IMR-90 (cell line): ENCODE results near the gene TRIM13. TPM values are rescaled to one million over a fixed set of nuclear protein-coding genes. Genes with fewer than 3 reads are reported as not detected.

ENCODE experiments used
- ATAC-seq: fragments of 200-7000 bp; cut with Tn5 transposase; 2 replicates; pipeline ENCODE4 v1.9.1; 2020; ENCODE audit warnings: low read depth, mild to moderate bottlenecking, moderate library complexity
- BruUV-seq: library from RNA; stranded (reverse); fragments of 400-500 nt; replicated peaks from 2 replicates; lab custom pipeline; 2021; lab: Mats Ljungman, UMichigan
- CTCF ChIA-PET: fragments of 300-600 bp; formaldehyde crosslinking; extraction: SDS; loops from one replicate; lab custom pipeline; 2021; ENCODE audit warnings: antibody characterized with exemption; lab: Yijun Ruan, JAX
- POLR2A ChIA-PET: fragments of 300-600 bp; sonication (Branson Sonifier 250); formaldehyde crosslinking; loops from one replicate; lab custom pipeline; 2022; ENCODE audit warnings: antibody characterized with exemption; ENCODE audit not compliant: unreplicated experiment; lab: Charles Lee
- DNase-seq: peaks from one replicate; pipeline ENCODE4 v3.0.0; 2013
- H2AFZ ChIP-seq: replicated peaks from 2 replicates; pipeline ENCODE3; 2013; ENCODE audit warnings: low read length, mild to moderate bottlenecking; ENCODE audit not compliant: poor library complexity
- H2AK5ac ChIP-seq: 2 replicates; pipeline ENCODE4 v1.6.1; 2013; ENCODE audit warnings: low read depth, low read length, inconsistent platforms
- H2AK9ac ChIP-seq: replicated peaks from 2 replicates; pipeline ENCODE3; 2013; ENCODE audit warnings: mild to moderate bottlenecking, low read depth, low read length, moderate library complexity; ENCODE audit not compliant: poor library complexity
- H2BK120ac ChIP-seq: 2 replicates; pipeline ENCODE4 v1.6.1; 2013; ENCODE audit warnings: low read depth, low read length, inconsistent platforms
- H2BK15ac ChIP-seq: 3 replicates; pipeline ENCODE4 v1.6.1; 2013; ENCODE audit warnings: low read depth, low read length, inconsistent platforms
- H2BK20ac ChIP-seq: 2 replicates; pipeline ENCODE4 v1.6.1; 2013; ENCODE audit warnings: low read depth, mild to moderate bottlenecking, inconsistent platforms, low read length, moderate library complexity
- H2BK5ac ChIP-seq: 2 replicates; pipeline ENCODE4 v1.6.1; 2013; ENCODE audit warnings: mild to moderate bottlenecking, low read depth, low read length, inconsistent platforms; ENCODE audit not compliant: poor library complexity, severe bottlenecking
- H3K14ac ChIP-seq: replicated peaks from 2 replicates; pipeline ENCODE4 v1.6.1; 2013; ENCODE audit warnings: low read depth, low read length, inconsistent platforms
- H3K18ac ChIP-seq: 2 replicates; pipeline ENCODE4 v1.6.1; 2013; ENCODE audit warnings: low read depth, low read length, control low read depth
- H3K23ac ChIP-seq: 2 replicates; pipeline ENCODE4 v1.6.1; 2013; ENCODE audit warnings: low read depth, low read length, inconsistent platforms
- H3K27ac ChIP-seq: 2 replicates; pipeline ENCODE4 v1.5.1; 2013; ENCODE audit warnings: mild to moderate bottlenecking, control low read depth, low read length; ENCODE audit not compliant: insufficient read depth
- H3K27me3 ChIP-seq: 2 replicates; pipeline ENCODE4 v1.6.1; 2013; ENCODE audit warnings: low read length; ENCODE audit not compliant: control insufficient read depth, insufficient read depth
- H3K36me3 ChIP-seq: 2 replicates; pipeline ENCODE4 v1.6.1; 2013; ENCODE audit warnings: low read length, mixed read lengths; ENCODE audit not compliant: control insufficient read depth, insufficient read depth
- H3K4ac ChIP-seq: 2 replicates; pipeline ENCODE4 v1.6.1; 2013; ENCODE audit warnings: low read depth, low read length, inconsistent platforms
- H3K4me1 ChIP-seq: 2 replicates; pipeline ENCODE4 v1.6.1; 2013; ENCODE audit warnings: low read length, mixed read lengths; ENCODE audit not compliant: control insufficient read depth, insufficient read depth
- H3K4me2 ChIP-seq: 2 replicates; pipeline ENCODE4 v1.6.1; 2013; ENCODE audit warnings: low read depth, mild to moderate bottlenecking, control low read depth, low read length, moderate library complexity
- H3K4me3 ChIP-seq: 2 replicates; pipeline ENCODE4 v1.5.1; 2013; ENCODE audit warnings: low read depth, mild to moderate bottlenecking, control low read depth, low read length, moderate library complexity; ENCODE audit not compliant: insufficient read depth
- H3K56ac ChIP-seq: 2 replicates; pipeline ENCODE4 v1.6.1; 2013; ENCODE audit warnings: low read length, inconsistent platforms; ENCODE audit not compliant: insufficient read depth; ENCODE audit errors: extremely low read depth
- H3K79me1 ChIP-seq, 2 experiments: 2 replicates each; pipeline ENCODE4 v1.6.1; 2013; ENCODE audit warnings: low read length in 2 of 2, inconsistent platforms in 1 of 2, low read depth in 1 of 2
- H3K9ac ChIP-seq: 2 replicates; pipeline ENCODE4 v1.6.1; 2013; ENCODE audit warnings: low read depth, low read length, control low read depth
- H3K9me1 ChIP-seq: 2 replicates; pipeline ENCODE4 v1.6.1; 2013; ENCODE audit warnings: low read length, inconsistent platforms; ENCODE audit not compliant: insufficient read depth
- H3K9me3 ChIP-seq: 2 replicates; pipeline ENCODE4 v1.6.1; 2013; ENCODE audit warnings: low read length; ENCODE audit not compliant: control insufficient read depth, insufficient read depth
- H4K20me1 ChIP-seq: 2 replicates; pipeline ENCODE4 v1.6.1; 2013; ENCODE audit warnings: low read length, inconsistent platforms; ENCODE audit not compliant: insufficient read depth
- H4K5ac ChIP-seq: 2 replicates; pipeline ENCODE4 v1.6.1; 2013; ENCODE audit warnings: mild to moderate bottlenecking, low read depth, low read length, control low read depth
- H4K8ac ChIP-seq, 2 experiments: 2 replicates each; pipeline ENCODE4 v1.6.1; 2013; ENCODE audit warnings: low read depth in 2 of 2, low read length in 2 of 2, control low read depth in 1 of 2, inconsistent platforms in 1 of 2
- H4K91ac ChIP-seq: 2 replicates; pipeline ENCODE4 v1.6.1; 2013; ENCODE audit warnings: low read depth, low read length, inconsistent platforms; ENCODE audit not compliant: insufficient read depth
- BHLHE40 ChIP-seq: fragments of 150-350 bp; IDR thresholded peaks from 2 replicates; pipeline ENCODE4 v1.6.1; 2016; ENCODE audit warnings: mild to moderate bottlenecking, low read depth, low read length
- CEBPB ChIP-seq: IDR thresholded peaks from 2 replicates; pipeline ENCODE4 v1.6.1; 2012; ENCODE audit warnings: low read depth, low read length, improper control_type of control experiment
- CHD1 ChIP-seq: IDR thresholded peaks from 2 replicates; pipeline ENCODE4 v1.6.1; 2012; ENCODE audit warnings: low read depth, low read length, improper control_type of control experiment
- FOS ChIP-seq: fragments of 150-350 bp; IDR thresholded peaks from 2 replicates; pipeline ENCODE4 v1.6.1; 2016; ENCODE audit warnings: low read depth, low read length
- MAFK ChIP-seq: IDR thresholded peaks from 2 replicates; pipeline ENCODE4 v1.6.1; 2012; ENCODE audit warnings: low read depth, low read length, improper control_type of control experiment
- MAZ ChIP-seq: IDR thresholded peaks from 2 replicates; pipeline ENCODE4 v1.6.1; 2012; ENCODE audit warnings: low read depth, mild to moderate bottlenecking, low read length, improper control_type of control experiment, moderate library complexity, borderline replicate concordance
- NFE2L2 ChIP-seq: fragments of 150-350 bp; IDR thresholded peaks from 2 replicates; pipeline ENCODE4 v1.6.1; 2016; ENCODE audit warnings: low read depth, mild to moderate bottlenecking, low read length
- RAD21 ChIP-seq: IDR thresholded peaks from 2 replicates; pipeline ENCODE4 v1.6.1; 2012; ENCODE audit warnings: low read length, improper control_type of control experiment
- RFX5 ChIP-seq: IDR thresholded peaks from 2 replicates; pipeline ENCODE4 v1.8.0; 2012; ENCODE audit warnings: low read depth, mild to moderate bottlenecking, low read length, moderate library complexity
- SMC3 ChIP-seq: fragments of 150-350 bp; IDR thresholded peaks from 2 replicates; pipeline ENCODE4 v1.6.1; 2016; ENCODE audit warnings: low read depth, mild to moderate bottlenecking, antibody characterized with exemption, low read length, moderate library complexity
- dilution Hi-C: fragments of 300-500 bp; cut with HindIII; formaldehyde crosslinking; loops from one replicate; pipeline ENCODE4 v1.14.3; 2018; ENCODE audit warnings: low sequenced_read_pairs; ENCODE audit not compliant: unreplicated experiment
- in situ Hi-C: fragments of 300-500 bp; cut with MboI; formaldehyde crosslinking; loops from 3 replicates; pipeline ENCODE4 v1.14.3; 2019; ENCODE audit warnings: low sequenced_read_pairs, inconsistent platforms, mixed read lengths
- intact Hi-C: fragments of 100-400 bp; cut with micrococcal nuclease; formaldehyde crosslinking; loops from 2 replicates; pipeline ENCODE4 v1.10.0; 2022
- polyA plus RNA-seq, 3 experiments: library from polyadenylated mRNA; depleted of rRNA; stranded (reverse); fragments of >200 nt; gene quantifications; 2 replicates each; pipeline ENCODE4 v1.2.3, GENCODE V29; 2012; ENCODE audit warnings: low replicate concordance in 1 of 3
- total RNA-seq: library from RNA; depleted of rRNA; stranded (reverse); fragments of >200 nt; gene quantifications from 2 replicates; pipeline ENCODE4 v1.2.3, GENCODE V29; 2012
- TF ChIP-seq, protein P1 (sequence below): conservative IDR thresholded peaks from 2 replicates; pipeline ENCODE4 v1.5.1; 2012; ENCODE audit warnings: mild to moderate bottlenecking, low read depth, low read length, improper control_type of control experiment
- TF ChIP-seq, protein P2 (sequence below): fragments of 150-350 bp; IDR thresholded peaks from 2 replicates; pipeline ENCODE4 v1.6.1; 2016; ENCODE audit warnings: low read depth, mild to moderate bottlenecking, low read length, moderate library complexity, borderline replicate concordance

Gene TRIM13
- total and polyA plus RNA-seq, 2 of the 4 experiments (the other 2 are of a cell fraction), result 12.0 to 20.1 TPM

GRCh38 chr13:49993111-49993510, 3.7 kb upstream of the TRIM13 start:
- Histone ChIP-seq H2BK5ac (no peak overlapping the region), H4K8ac (no peak overlapping the region), H4K91ac (no peak overlapping the region), H2AFZ (no peak overlapping the region), H2AK5ac (no peak overlapping the region), H3K14ac (no peak overlapping the region), H3K4me2 (no peak overlapping the region), H2AK9ac (no peak overlapping the region), H2BK20ac (no peak overlapping the region), H3K18ac (no peak overlapping the region), H3K36me3 (peaks cover under 1% of the 10 kb centered on the region; the same call in 1 of the 2 replicates), H3K9me3 (no peaks in the 10 kb centered on the region), H3K9ac (no peak overlapping the region), H2BK120ac (no peak overlapping the region), H4K20me1 (no peaks in the 10 kb centered on the region), H3K23ac (no peak overlapping the region), H3K56ac (no peak overlapping the region), H4K5ac (no peak overlapping the region), H3K79me1 (peaks cover 3 to 14% of the 10 kb centered on the region in 2 experiments; a peak in 3 of 4 replicates), H2BK15ac (no peak overlapping the region), H3K4me3 (no peak overlapping the region), H3K4ac (no peak overlapping the region), H3K4me1 (peaks cover 2% of the 10 kb centered on the region; the same call in 1 of the 2 replicates), H3K27ac (no peak overlapping the region), H3K27me3 (no peaks in the 10 kb centered on the region), H3K9me1 (peaks cover 9% of the 10 kb centered on the region)
- ATAC-seq (no peak), DNase-seq (no peak)
- in situ Hi-C loops (loop anchor here (25.0 kb wide), 1 partner anchor 919 kb away; the partner anchor contains the start of gene RNASEH2B), intact Hi-C loops (no loop called here), dilution Hi-C loops (no loop called here)
- TF ChIP-seq NFE2L2 (no peak), CEBPB (no peak), BHLHE40 (no peak), MAZ (no peak), CHD1 (no peak), SMC3 (no peak), FOS (no peak), RAD21 (no peak), MAFK (no peak), RFX5 (no peak)
- TF ChIP-seq, protein P1, sequence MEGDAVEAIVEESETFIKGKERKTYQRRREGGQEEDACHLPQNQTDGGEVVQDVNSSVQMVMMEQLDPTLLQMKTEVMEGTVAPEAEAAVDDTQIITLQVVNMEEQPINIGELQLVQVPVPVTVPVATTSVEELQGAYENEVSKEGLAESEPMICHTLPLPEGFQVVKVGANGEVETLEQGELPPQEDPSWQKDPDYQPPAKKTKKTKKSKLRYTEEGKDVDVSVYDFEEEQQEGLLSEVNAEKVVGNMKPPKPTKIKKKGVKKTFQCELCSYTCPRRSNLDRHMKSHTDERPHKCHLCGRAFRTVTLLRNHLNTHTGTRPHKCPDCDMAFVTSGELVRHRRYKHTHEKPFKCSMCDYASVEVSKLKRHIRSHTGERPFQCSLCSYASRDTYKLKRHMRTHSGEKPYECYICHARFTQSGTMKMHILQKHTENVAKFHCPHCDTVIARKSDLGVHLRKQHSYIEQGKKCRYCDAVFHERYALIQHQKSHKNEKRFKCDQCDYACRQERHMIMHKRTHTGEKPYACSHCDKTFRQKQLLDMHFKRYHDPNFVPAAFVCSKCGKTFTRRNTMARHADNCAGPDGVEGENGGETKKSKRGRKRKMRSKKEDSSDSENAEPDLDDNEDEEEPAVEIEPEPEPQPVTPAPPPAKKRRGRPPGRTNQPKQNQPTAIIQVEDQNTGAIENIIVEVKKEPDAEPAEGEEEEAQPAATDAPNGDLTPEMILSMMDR, result no peak
- TF ChIP-seq, protein P2, sequence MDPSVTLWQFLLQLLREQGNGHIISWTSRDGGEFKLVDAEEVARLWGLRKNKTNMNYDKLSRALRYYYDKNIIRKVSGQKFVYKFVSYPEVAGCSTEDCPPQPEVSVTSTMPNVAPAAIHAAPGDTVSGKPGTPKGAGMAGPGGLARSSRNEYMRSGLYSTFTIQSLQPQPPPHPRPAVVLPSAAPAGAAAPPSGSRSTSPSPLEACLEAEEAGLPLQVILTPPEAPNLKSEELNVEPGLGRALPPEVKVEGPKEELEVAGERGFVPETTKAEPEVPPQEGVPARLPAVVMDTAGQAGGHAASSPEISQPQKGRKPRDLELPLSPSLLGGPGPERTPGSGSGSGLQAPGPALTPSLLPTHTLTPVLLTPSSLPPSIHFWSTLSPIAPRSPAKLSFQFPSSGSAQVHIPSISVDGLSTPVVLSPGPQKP, result no peak
- CTCF ChIA-PET, result interaction anchor here (1.0 kb wide), 1 partner anchor 919 kb away, joined by 3 read pairs; no protein-coding TSS in a partner anchor
- BruUV-seq, result no TSS peak
- POLR2A ChIA-PET, result no interaction called here
